GM18508 (cell line): ENCODE data around the gene UGGT2.
"Not testable (repeated sequence)": the region's sequence is repeated elsewhere in the genome, so short reads cannot be mapped to it uniquely, and the experiment has no call there.

Experiments used
- ATAC-seq: cut with Tn5 transposase; IDR thresholded peaks from one replicate; pipeline ENCODE4 v1.9.1; 2021; ENCODE audit warnings: moderate number of reproducible peaks; ENCODE audit not compliant: insufficient read depth, unreplicated experiment

The UGGT2 gene

DNA sequence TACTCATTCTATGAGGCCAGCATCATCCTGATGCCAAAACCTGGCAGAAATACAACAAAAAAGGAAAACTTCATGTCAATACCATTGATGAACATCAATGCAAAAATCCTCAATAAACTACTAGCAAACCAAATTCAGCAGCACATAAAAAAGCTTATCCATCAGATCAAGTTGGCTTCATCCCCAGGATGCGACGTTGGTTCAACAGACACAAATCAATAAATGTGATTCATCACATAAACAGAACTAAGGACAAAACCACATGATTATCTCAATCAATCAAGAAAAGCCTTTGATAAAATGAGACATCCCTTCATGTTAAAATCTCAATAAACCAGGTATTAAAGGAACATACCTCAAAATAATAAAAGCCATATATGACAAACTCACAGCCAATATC lies 134.3 kb downstream of the UGGT2 start:
- ATAC-seq: no peak

DNA sequence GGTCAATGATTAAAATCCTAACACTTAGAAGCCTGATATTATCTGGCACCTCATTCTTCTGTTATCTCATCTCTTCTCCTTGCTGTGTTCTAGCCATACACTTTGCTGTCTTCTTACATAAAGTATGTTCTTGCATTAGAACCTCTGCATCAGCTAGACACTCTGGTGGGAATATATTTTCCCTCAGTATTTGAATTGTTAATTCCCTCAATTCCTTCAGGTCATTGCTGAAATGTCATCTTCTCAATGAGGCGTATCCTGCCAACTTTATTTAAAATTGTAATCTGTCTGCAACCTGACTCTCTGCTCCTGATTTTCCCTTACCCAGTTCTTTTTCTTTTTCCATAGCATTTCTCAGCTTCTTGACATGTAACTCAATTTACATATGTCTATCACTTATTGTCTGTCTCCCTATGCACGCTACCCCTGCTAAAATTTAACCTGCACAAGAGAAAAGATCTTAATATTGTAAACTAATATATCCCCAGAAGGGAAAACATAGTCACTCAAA lies 138.2 kb downstream of the UGGT2 start:
- ATAC-seq: no peak

DNA sequence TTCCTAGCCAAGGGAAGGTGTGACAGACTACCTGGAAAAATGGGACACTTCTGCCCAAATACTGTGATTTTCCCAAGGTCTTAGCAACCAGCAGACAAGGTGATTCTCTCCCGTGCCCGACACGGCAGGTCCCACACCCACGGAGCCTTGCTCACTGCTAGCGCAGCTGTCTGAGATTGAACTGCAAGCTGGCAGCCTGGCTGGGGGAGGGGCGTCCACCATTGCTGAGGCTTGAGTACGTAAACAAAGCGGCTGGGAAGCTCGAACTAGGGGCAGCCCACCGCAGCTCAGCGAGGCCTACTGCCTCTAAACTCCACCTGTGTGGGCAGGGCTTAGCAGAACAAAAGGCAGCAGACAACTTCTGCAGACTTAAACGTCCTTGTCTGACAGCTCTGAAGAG lies 146.2 kb downstream of the UGGT2 start:
- ATAC-seq: no peak

DNA sequence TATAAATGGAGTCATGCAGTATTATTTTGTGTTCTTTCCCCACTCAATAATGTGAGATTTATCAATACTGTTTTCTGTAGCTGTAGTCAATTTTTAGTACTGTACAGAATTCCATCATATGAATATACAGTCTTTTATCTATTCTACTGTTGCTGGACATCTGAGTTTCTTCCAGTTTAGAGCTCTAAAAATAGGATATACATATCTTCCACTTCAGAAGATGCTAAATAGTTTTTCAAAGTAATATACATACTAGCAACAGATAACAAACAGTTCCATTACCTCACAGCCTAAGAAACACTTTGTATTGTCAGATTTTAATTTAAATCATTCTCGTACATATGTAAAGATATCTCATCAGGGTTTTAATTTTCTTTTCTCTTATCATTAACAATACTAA lies 149.6 kb downstream of the UGGT2 start:
- ATAC-seq: no peak

DNA sequence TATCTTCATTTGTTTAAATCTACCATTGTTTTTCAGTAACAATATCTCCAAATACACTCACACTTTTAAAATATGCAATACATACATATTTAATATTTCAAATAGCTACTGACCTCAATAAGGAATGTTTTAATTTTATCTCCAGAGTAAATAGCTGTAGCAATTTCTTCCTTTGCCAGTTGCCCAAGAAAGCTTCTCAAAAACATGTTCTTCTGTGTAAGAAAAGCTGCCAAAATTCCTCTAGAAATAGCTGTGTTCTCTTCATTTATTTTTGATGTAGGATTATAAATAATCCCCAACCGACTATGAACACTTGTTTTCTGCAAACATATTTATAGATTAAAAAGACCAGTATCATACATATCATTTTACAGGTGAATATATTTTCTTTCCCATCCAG lies 150.5 kb downstream of the UGGT2 start:
- ATAC-seq: no peak

GRCh38 chr13:95898256-95898655 lies 154.9 kb downstream of the UGGT2 start:
- no peak for ATAC-seq

DNA sequence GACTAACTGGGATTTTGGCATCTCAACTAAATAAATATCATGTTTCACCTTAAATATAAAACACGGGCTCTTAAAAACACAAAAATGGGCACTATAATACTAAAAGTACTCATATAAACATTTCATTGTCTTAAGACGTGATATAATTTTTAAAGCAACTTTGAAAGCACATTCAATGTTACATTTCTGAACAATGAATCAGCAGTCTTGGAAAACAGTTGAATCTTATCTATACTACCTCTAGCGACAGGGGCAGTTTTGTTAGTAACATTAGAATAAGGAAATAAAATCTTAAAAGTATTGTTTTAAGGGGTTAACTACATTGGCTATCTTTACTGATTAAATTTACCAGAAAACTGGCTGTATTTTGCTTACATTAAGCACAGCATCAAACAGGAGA lies 156.9 kb downstream of the UGGT2 start:
- ATAC-seq: no peak

GRCh38 chr13:95893861-95894260 lies 159.3 kb downstream of the UGGT2 start:
- no peak for ATAC-seq

GRCh38 chr13:95882121-95882520 lies 171.1 kb downstream of the UGGT2 start:
- ATAC-seq: no peak

GRCh38 chr13:95880331-95880730 lies 172.9 kb downstream of the UGGT2 start:
- ATAC-seq: no peak

DNA sequence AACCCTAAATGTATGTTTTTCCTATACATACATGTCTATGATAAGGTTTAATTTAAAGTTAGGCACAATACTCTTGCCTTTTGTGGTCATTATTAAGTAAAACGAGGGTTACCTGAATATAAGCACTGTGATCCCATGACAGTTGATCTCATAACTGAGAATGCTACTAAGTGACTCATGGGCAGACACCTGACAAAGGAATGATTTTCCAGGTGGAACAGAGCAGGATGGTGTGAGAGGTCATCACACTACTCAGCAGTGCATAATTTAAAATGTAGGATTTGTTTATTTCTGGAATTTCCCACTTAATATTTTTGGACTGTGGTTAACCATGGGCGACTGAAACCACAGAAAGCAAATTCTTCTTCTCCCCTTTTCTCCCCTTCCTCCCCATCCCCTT lies 178.9 kb downstream of the UGGT2 start:
- ATAC-seq: no peak

- no peak for ATAC-seq
Observed at GRCh38 chr13:95870421-95870820, 182.8 kb downstream of the UGGT2 start.

GRCh38 chr13:95865080-95865615 lies 188.1 kb downstream of the UGGT2 start:
- ATAC-seq: no peak

DNA sequence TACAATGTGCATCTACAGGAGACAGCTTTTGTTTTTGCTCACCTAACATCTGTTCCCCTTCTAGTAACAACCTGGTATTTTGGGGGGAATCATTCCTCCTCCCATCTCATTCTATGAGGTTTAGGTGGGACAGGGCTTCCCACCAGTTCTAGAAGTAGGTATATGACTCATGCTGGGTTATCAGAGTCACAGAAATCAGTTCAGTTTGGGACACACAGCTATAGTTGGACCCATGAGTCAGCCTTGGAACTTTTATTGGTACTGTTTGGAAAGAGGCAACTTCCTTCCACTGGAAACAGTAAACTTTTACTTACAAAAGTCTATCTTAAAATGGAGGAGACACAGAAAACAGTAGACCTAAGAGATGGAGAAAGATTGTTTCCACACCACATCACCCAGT lies 190.8 kb downstream of the UGGT2 start:
- ATAC-seq: no peak

- no peak for ATAC-seq
Observed at GRCh38 chr13:95861296-95861695, 191.9 kb downstream of the UGGT2 start.

- no peak for ATAC-seq
Observed at GRCh38 chr13:95858286-95859075, 194.7 kb downstream of the UGGT2 start.

DNA sequence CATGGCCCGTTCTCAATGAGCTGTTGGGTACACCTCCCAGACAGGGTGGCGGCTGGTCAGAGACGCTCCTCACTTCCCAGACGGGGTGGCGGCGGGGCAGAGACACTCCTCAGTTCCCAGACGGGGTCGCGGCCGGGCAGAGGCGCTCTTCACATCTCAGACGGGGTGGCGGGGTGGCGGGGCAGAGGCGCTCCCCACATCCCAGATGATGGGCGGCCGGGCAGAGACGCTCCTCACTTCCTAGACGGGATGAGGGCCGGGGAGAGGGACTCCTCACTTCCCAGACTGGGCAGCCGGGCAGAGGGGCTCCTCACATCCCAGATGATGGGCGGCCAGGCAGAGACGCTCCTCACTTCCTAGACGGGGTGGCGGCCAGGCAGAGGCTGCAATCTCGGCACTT lies 207.5 kb downstream of the UGGT2 start:
- not testable (repeated sequence) for ATAC-seq

DNA sequence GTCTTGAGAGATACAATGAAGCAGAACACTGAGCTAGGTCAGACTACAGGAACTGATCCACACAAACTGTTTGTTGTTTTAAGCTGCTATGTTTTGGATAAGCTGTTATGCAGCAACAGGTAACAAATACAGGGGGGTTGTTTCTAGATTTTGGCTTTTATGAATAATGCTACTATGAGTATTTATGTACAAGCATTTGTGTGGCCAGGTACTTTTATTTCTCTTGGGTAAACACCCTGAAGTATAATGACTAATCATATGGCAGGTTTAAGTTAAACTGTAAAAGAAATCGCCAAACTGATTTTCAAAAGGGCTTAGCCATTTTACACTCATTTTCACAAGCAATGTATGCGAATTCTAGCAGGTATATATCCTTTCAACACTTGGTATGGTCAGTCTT lies 210.3 kb downstream of the UGGT2 start:
- no peak for ATAC-seq

- ATAC-seq: no peak
Observed at GRCh38 chr13:95841894-95842293, 211.3 kb downstream of the UGGT2 start.

GRCh38 chr13:95834134-95834765 lies 219.0 kb downstream of the UGGT2 start:
- no peak for ATAC-seq

DNA sequence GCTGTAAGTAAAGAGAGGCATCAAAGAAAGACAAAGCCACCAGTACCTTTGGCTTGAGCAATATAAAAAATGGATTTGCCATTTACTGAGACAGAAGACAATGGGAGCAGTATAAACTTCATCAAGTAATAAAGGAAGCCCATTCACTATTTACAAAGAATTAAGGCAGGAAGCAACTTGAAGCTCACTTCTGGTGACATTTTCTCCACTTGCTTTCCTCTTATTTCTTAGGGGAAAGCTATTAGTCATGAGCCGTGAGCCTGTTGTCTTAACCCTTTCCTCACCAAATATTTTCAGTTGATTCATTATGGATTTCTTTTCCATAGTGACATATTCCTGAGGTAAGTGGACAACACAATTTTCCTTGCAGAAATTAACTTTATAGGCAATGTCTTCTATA lies 219.5 kb downstream of the UGGT2 start:
- no peak for ATAC-seq

DNA sequence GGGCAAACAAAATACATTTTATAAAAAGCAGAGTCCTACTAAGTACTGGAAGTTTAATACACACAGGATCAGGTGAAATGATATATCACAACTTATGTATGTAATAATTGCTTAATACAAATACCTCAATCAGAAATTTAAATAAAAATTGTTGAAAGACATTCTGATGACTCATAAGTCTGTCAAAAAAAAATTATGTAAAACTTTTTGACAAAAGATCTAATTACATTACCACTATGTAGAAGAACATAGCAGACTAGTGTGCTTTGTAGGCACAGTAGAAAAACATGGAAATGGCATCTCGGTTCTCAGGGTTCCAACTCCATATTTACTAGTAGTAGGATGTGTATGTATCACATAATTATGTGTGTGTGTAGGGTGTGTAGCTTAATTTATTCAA lies 220.1 kb downstream of the UGGT2 start:
- ATAC-seq: no peak
